ENCODE data around the gene DDX10.
"Not testable (repeated sequence)": the region's sequence is repeated elsewhere in the genome, so short reads cannot be mapped to it uniquely, and the experiment has no call there.

DDX10 gene

GRCh38 chr11:108715239-108715638, 50.4 kb downstream of the DDX10 start:
- DNase-seq (ENCODE audit: low read depth) = no peak

- no peak for DNase-seq (ENCODE audit: low read depth)
Observed at GRCh38 chr11:108718466-108718865, 53.6 kb downstream of the DDX10 start.

- DNase-seq (ENCODE audit: low read depth) = no peak
Observed at GRCh38 chr11:108724974-108725689, 60.3 kb downstream of the DDX10 start.

GRCh38 chr11:108726077-108726800, 61.4 kb downstream of the DDX10 start:
- DNase-seq (ENCODE audit: low read depth) = no peak

GRCh38 chr11:108727665-108728064, 62.8 kb downstream of the DDX10 start:
- DNase-seq (ENCODE audit: low read depth) = no peak

GRCh38 chr11:108729227-108729871, 64.5 kb downstream of the DDX10 start:
- DNase-seq (ENCODE audit: low read depth) = no peak

GRCh38 chr11:108732395-108732794, 67.5 kb downstream of the DDX10 start:
- no peak for DNase-seq (ENCODE audit: low read depth)

GRCh38 chr11:108733479-108734116, 68.7 kb downstream of the DDX10 start:
- DNase-seq (ENCODE audit: low read depth) = peak; percentile 67

GRCh38 chr11:108734283-108734682, 69.4 kb downstream of the DDX10 start:
- no peak for DNase-seq (ENCODE audit: low read depth)

GRCh38 chr11:108734956-108735559, 70.2 kb downstream of the DDX10 start:
- DNase-seq (ENCODE audit: low read depth) = no peak

GRCh38 chr11:108740132-108740531, 75.3 kb downstream of the DDX10 start:
- DNase-seq (ENCODE audit: low read depth) = not testable (repeated sequence)

- no peak for DNase-seq (ENCODE audit: low read depth)
Observed at GRCh38 chr11:108743851-108744250, 79.0 kb downstream of the DDX10 start.

- no peak for DNase-seq (ENCODE audit: low read depth)
Observed at GRCh38 chr11:108748968-108749367, 84.1 kb downstream of the DDX10 start.

- DNase-seq (ENCODE audit: low read depth) = no peak
Observed at GRCh38 chr11:108751444-108751843, 86.6 kb downstream of the DDX10 start.

GRCh38 chr11:108752297-108752751, 87.5 kb downstream of the DDX10 start:
- DNase-seq (ENCODE audit: low read depth) = no peak

GRCh38 chr11:108754901-108755625, 90.2 kb downstream of the DDX10 start:
- DNase-seq (ENCODE audit: low read depth) = peak; percentile 47

- DNase-seq (ENCODE audit: low read depth) = no peak
Observed at GRCh38 chr11:108757630-108758029, 92.8 kb downstream of the DDX10 start.

- no peak for DNase-seq (ENCODE audit: low read depth)
Observed at GRCh38 chr11:108758458-108758857, 93.6 kb downstream of the DDX10 start.

- no peak for DNase-seq (ENCODE audit: low read depth)
Observed at GRCh38 chr11:108766596-108767173, 101.8 kb downstream of the DDX10 start.

- DNase-seq (ENCODE audit: low read depth) = no peak
Observed at GRCh38 chr11:108768370-108768769, 103.5 kb downstream of the DDX10 start.

GRCh38 chr11:108768964-108769363, 104.1 kb downstream of the DDX10 start:
- DNase-seq (ENCODE audit: low read depth) = no peak
